Suprapubic skin (tissue), 4 donors: ENCODE data around the gene GALNT6.

ENCODE experiments used
- POLR2A ChIP-seq, 2 donors: fragments of 450-650 bp; IDR thresholded peaks; one replicate each; pipeline ENCODE4 v1.6.1; 2017; ENCODE audit warnings: antibody characterized with exemption in 2 of 2, mild to moderate bottlenecking in 2 of 2, moderate library complexity in 2 of 2
- POLR2AphosphoS5 ChIP-seq, 3 donors: sonication (generic); formaldehyde crosslinking; IDR thresholded peaks; one replicate each; pipeline ENCODE4 v1.6.1; 2017; ENCODE audit warnings: antibody characterized with exemption in 3 of 3
- TF ChIP-seq, protein P1 (sequence below), 2 donors: fragments of 200-600 bp in 1 of 2; fragments of 450-650 bp in 1 of 2; sonication (generic) in 1 of 2; IDR thresholded peaks; one replicate each; pipeline ENCODE4 v1.5.1; 2016 to 2019; ENCODE audit warnings: antibody characterized with exemption in 2 of 2, mild to moderate bottlenecking in 1 of 2, moderate library complexity in 1 of 2

DNA sequence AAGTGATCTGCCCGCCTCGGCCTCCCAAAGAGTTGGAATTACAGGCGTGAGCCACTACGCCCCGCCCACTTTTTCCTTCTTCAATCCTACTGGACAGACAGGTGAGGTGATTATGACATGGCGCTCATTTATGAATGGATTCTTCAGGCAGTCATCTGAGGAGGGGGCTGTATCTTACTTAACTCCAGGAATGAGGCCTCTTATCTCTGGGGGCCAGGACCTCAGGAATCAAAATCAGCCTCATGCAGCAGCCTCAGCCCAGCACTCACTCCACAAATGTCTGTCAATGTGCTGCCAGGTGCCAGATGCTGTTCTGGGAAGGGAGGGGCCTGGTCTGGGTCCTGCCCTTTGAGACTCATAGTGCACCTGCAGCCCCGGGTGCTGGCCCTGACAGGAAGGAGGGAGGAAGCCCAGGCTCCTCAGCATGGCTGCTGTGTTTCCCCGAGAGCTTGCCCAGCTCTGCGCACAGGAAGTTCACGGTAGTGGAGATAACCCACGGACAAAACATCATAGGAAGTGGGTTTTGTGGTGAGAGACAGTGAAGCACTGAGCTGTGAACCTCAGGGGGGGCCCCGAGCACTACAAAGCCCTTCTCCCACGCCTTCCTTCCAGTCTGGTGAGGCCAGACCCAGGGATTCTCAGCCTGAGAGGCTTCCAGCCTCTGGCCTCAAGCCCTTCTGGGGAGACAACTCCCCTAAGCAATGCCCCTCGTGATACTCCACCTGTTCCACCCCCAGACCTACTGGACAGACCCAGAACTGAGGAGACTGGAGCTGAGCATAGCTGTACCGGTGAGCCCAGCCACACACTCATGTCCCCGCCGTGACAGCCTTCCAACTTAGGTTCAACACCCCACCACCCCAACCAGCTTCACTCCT is 22.3 kb downstream of the GALNT6 start:
- TF ChIP-seq, protein P1, sequence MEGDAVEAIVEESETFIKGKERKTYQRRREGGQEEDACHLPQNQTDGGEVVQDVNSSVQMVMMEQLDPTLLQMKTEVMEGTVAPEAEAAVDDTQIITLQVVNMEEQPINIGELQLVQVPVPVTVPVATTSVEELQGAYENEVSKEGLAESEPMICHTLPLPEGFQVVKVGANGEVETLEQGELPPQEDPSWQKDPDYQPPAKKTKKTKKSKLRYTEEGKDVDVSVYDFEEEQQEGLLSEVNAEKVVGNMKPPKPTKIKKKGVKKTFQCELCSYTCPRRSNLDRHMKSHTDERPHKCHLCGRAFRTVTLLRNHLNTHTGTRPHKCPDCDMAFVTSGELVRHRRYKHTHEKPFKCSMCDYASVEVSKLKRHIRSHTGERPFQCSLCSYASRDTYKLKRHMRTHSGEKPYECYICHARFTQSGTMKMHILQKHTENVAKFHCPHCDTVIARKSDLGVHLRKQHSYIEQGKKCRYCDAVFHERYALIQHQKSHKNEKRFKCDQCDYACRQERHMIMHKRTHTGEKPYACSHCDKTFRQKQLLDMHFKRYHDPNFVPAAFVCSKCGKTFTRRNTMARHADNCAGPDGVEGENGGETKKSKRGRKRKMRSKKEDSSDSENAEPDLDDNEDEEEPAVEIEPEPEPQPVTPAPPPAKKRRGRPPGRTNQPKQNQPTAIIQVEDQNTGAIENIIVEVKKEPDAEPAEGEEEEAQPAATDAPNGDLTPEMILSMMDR (IDR thresholded peaks at IDR 0.05), result no peak
- TF ChIP-seq POLR2A (IDR thresholded peaks at IDR 0.05), result no peak
- TF ChIP-seq POLR2AphosphoS5 (IDR thresholded peaks at IDR 0.05), result no peak
